ENCODE data around the gene JAM3.

- TF ChIP-seq, protein P1, sequence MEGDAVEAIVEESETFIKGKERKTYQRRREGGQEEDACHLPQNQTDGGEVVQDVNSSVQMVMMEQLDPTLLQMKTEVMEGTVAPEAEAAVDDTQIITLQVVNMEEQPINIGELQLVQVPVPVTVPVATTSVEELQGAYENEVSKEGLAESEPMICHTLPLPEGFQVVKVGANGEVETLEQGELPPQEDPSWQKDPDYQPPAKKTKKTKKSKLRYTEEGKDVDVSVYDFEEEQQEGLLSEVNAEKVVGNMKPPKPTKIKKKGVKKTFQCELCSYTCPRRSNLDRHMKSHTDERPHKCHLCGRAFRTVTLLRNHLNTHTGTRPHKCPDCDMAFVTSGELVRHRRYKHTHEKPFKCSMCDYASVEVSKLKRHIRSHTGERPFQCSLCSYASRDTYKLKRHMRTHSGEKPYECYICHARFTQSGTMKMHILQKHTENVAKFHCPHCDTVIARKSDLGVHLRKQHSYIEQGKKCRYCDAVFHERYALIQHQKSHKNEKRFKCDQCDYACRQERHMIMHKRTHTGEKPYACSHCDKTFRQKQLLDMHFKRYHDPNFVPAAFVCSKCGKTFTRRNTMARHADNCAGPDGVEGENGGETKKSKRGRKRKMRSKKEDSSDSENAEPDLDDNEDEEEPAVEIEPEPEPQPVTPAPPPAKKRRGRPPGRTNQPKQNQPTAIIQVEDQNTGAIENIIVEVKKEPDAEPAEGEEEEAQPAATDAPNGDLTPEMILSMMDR (IDR thresholded peaks at IDR 0.05): no peak
- TF ChIP-seq POLR2A (IDR thresholded peaks at IDR 0.05): no peak
Measured at GRCh38 chr11:134063991-134064747, 4.7 kb upstream of the JAM3 start.

Measured in prostate gland (tissue), 2 donors.